Endothelial cell (in vitro differentiated cells): ENCODE results near the gene RASAL3. TPM values are rescaled to one million over a fixed set of nuclear protein-coding genes. Genes with fewer than 3 reads are reported as not detected.

Experiments used
- DNase-seq: peaks from one replicate; pipeline ENCODE4 v3.0.0; 2021; ENCODE audit warnings: low spot score
- H3K27ac Mint-ChIP-seq: one replicate; pipeline ENCODE4 v1.8.0; 2021; ENCODE audit warnings: mixed read lengths, inconsistent platforms; ENCODE audit not compliant: unreplicated experiment
- H3K27me3 Mint-ChIP-seq: one replicate; pipeline ENCODE4 v1.8.0; 2021; ENCODE audit warnings: mild to moderate bottlenecking, moderate library complexity, mixed read lengths, inconsistent platforms; ENCODE audit not compliant: unreplicated experiment
- H3K36me3 Mint-ChIP-seq: one replicate; pipeline ENCODE4 v1.8.0; 2021; ENCODE audit warnings: mild to moderate bottlenecking, low read depth, mixed read lengths, inconsistent platforms; ENCODE audit not compliant: unreplicated experiment
- H3K4me1 Mint-ChIP-seq: one replicate; pipeline ENCODE4 v1.8.0; 2021; ENCODE audit warnings: mild to moderate bottlenecking, mixed read lengths, inconsistent platforms; ENCODE audit not compliant: unreplicated experiment
- H3K4me3 Mint-ChIP-seq: one replicate; pipeline ENCODE4 v1.8.0; 2021; ENCODE audit warnings: mild to moderate bottlenecking, mixed read lengths, inconsistent platforms; ENCODE audit not compliant: unreplicated experiment
- H3K9me3 Mint-ChIP-seq: one replicate; pipeline ENCODE4 v1.8.0; 2021; ENCODE audit warnings: mixed read lengths, inconsistent platforms; ENCODE audit not compliant: unreplicated experiment
- total RNA-seq: library from RNA; stranded (reverse); fragmentation: NEBNext Ultra II Directional; extraction: Animal tissue kit (Norgen Biotek cat#: 25700); gene quantifications from one replicate; pipeline ENCODE4 v1.2.1, GENCODE V29; 2021; ENCODE audit not compliant: unreplicated experiment
- TF ChIP-seq, protein P1 (sequence below): fragments of 200-600 bp; sonication (generic); IDR thresholded peaks from one replicate; pipeline ENCODE4 v1.5.0; 2021; ENCODE audit warnings: antibody characterized with exemption; ENCODE audit not compliant: unreplicated experiment

The RASAL3 gene
- total RNA-seq, 1 donor from 2014 or later = 1.5 TPM

GRCh38 chr19:15471639-15472101 lies 7.3 kb upstream of the RASAL3 start:
- Mint-ChIP-seq H3K4me1 (peaks cover 5% of the 10 kb centered on the region), H3K27ac (no peak overlapping the region), H3K4me3 (no peak overlapping the region), H3K9me3 (peaks cover 16% of the 10 kb centered on the region), H3K27me3 (peaks cover 15% of the 10 kb centered on the region), H3K36me3 (peaks cover 13% of the 10 kb centered on the region)
- TF ChIP-seq, protein P1, sequence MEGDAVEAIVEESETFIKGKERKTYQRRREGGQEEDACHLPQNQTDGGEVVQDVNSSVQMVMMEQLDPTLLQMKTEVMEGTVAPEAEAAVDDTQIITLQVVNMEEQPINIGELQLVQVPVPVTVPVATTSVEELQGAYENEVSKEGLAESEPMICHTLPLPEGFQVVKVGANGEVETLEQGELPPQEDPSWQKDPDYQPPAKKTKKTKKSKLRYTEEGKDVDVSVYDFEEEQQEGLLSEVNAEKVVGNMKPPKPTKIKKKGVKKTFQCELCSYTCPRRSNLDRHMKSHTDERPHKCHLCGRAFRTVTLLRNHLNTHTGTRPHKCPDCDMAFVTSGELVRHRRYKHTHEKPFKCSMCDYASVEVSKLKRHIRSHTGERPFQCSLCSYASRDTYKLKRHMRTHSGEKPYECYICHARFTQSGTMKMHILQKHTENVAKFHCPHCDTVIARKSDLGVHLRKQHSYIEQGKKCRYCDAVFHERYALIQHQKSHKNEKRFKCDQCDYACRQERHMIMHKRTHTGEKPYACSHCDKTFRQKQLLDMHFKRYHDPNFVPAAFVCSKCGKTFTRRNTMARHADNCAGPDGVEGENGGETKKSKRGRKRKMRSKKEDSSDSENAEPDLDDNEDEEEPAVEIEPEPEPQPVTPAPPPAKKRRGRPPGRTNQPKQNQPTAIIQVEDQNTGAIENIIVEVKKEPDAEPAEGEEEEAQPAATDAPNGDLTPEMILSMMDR = no peak
- DNase-seq = no peak

DNA sequence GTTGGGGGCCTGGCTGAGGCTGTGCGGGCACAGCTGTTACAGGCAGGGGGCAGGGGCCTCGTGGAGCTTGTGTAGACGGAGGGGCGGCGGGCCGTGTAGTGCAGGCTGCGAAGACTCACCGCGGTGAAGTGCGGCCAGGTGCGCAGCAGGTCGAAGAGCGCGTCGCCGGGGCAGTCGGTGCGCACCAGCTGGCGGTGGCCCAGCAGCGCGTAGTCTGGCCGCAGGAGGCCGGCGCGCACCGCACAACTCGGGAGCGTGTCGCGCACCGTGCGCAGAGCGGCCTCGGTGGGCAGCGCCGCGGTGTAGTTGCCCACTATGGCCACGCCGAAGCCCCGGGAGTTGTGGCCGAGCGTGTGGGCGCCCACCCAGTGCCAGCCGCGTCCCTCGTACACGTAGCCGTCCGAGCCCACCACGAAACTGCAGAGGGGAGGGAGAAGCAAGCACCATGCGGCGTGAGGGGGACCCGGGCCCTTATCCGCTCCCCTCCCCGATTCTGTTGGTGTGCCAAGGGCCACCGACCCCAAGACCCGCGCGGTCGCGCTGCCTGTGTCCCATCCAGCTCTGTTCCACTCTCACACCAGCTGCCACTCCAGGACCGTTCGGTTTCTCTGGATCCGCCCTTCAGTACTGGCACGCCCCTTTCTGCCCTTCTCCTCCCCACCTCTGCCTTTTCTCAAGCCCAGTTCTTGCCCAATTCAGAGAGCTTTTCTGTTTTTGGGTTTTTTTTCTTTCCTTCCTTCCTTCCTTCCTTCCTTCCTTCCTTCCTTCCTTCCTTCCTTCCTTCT lies 5.4 kb upstream of the RASAL3 start:
- H3K9me3 Mint-ChIP-seq = peaks cover 10% of the 10 kb centered on the region
- H3K27me3 Mint-ChIP-seq = peaks cover 15% of the 10 kb centered on the region
- H3K4me1 Mint-ChIP-seq = peaks cover 5% of the 10 kb centered on the region
- no peak for DNase-seq
- peaks cover 7% of the 10 kb centered on the region for H3K36me3 Mint-ChIP-seq
- no peak overlapping the region for H3K4me3 Mint-ChIP-seq
- TF ChIP-seq, protein P1 = no peak
- H3K27ac Mint-ChIP-seq = no peak overlapping the region

- peaks cover 5% of the 10 kb centered on the region for H3K4me1 Mint-ChIP-seq
- TF ChIP-seq, protein P1 = no peak
- peaks cover 15% of the 10 kb centered on the region for H3K27me3 Mint-ChIP-seq
- H3K4me3 Mint-ChIP-seq = peak overlapping the region; percentile 33
- no peak for DNase-seq
- H3K36me3 Mint-ChIP-seq = peaks cover 7% of the 10 kb centered on the region
- H3K27ac Mint-ChIP-seq = no peak overlapping the region
- peaks cover 10% of the 10 kb centered on the region for H3K9me3 Mint-ChIP-seq
These were observed 4.5 kb upstream of the RASAL3 start for GRCh38 chr19:15468675-15469512.

- Mint-ChIP-seq H3K4me3 (no peak overlapping the region), H3K36me3 (peaks cover 7% of the 10 kb centered on the region), H3K27me3 (peaks cover 15% of the 10 kb centered on the region), H3K27ac (no peak overlapping the region), H3K9me3 (peaks cover 10% of the 10 kb centered on the region), H3K4me1 (peaks cover 5% of the 10 kb centered on the region)
- DNase-seq = no peak
- TF ChIP-seq, protein P1 = no peak
These were observed 3.4 kb upstream of the RASAL3 start for GRCh38 chr19:15467734-15468214.
